Duodenal mucosa (tissue), 2 donors: ENCODE measurements around the gene CMTM7.

Experiments
- H3K27ac ChIP-seq: one replicate; pipeline ENCODE4 v1.7.0; 2013; ENCODE audit warnings: low read depth, low read length
- H3K27me3 ChIP-seq, 2 donors: one replicate each; pipeline ENCODE4 v1.7.0; 2013; ENCODE audit warnings: low read length in 2 of 2, control low read depth in 1 of 2; ENCODE audit not compliant: insufficient read depth in 2 of 2, control insufficient read depth in 1 of 2
- H3K36me3 ChIP-seq, 2 donors: one replicate each; pipeline ENCODE4 v1.7.0; 2013; ENCODE audit warnings: low read length in 2 of 2, control low read depth in 1 of 2; ENCODE audit not compliant: insufficient read depth in 2 of 2, control insufficient read depth in 1 of 2
- H3K4me1 ChIP-seq, 2 donors: one replicate each; pipeline ENCODE4 v1.7.0; 2013; ENCODE audit warnings: low read length in 2 of 2, control low read depth in 1 of 2; ENCODE audit not compliant: insufficient read depth in 2 of 2, control insufficient read depth in 1 of 2
- H3K4me3 ChIP-seq, 2 donors: one replicate each; pipeline ENCODE4 v1.7.0; 2013; ENCODE audit warnings: low read length in 2 of 2, low read depth in 1 of 2
- H3K9ac ChIP-seq, 2 donors: one replicate each; pipeline ENCODE4 v1.7.0; 2013; ENCODE audit warnings: low read length in 2 of 2, low read depth in 1 of 2
- H3K9me3 ChIP-seq, 2 donors: one replicate each; pipeline ENCODE4 v1.7.0; 2013; ENCODE audit warnings: low read length in 2 of 2, control low read depth in 1 of 2; ENCODE audit not compliant: control insufficient read depth in 1 of 2

The CMTM7 gene

GRCh38 chr3:32412887-32413286 lies 21.2 kb downstream of the CMTM7 start:
- Histone ChIP-seq H3K36me3 (no peaks in the 10 kb centered on the region), H3K4me1 (peaks cover 0 to under 1% of the 10 kb centered on the region in 2 donors), H3K27me3 (no peaks in the 10 kb centered on the region), H3K4me3 (no peak overlapping the region), H3K27ac (no peak overlapping the region), H3K9ac (no peak overlapping the region), H3K9me3 (no peaks in the 10 kb centered on the region)

GRCh38 chr3:32413845-32414521 lies 22.3 kb downstream of the CMTM7 start:
- no peaks in the 10 kb centered on the region for H3K9me3 ChIP-seq
- H3K27me3 ChIP-seq, result no peaks in the 10 kb centered on the region
- no peak overlapping the region for H3K27ac ChIP-seq
- H3K9ac ChIP-seq, result no peak overlapping the region
- no peaks in the 10 kb centered on the region for H3K36me3 ChIP-seq
- H3K4me3 ChIP-seq, result no peak overlapping the region
- H3K4me1 ChIP-seq, result no peaks in the 10 kb centered on the region

- H3K9ac ChIP-seq, result no peak overlapping the region
- H3K4me3 ChIP-seq, result no peak overlapping the region
- no peak overlapping the region for H3K27ac ChIP-seq
- H3K27me3 ChIP-seq, result no peaks in the 10 kb centered on the region
- no peaks in the 10 kb centered on the region for H3K36me3 ChIP-seq
- no peaks in the 10 kb centered on the region for H3K9me3 ChIP-seq
- peaks cover 1 to 3% of the 10 kb centered on the region in 2 donors for H3K4me1 ChIP-seq
Measured at GRCh38 chr3:32414522-32415202, 23.0 kb downstream of the CMTM7 start.

GRCh38 chr3:32419742-32420125 lies 28.1 kb downstream of the CMTM7 start:
- Histone ChIP-seq H3K4me1 (peaks cover 39 to 45% of the 10 kb centered on the region in 2 donors), H3K9me3 (no peaks in the 10 kb centered on the region), H3K36me3 (no peaks in the 10 kb centered on the region), H3K9ac (no peak overlapping the region), H3K4me3 (peak overlapping the region in 1 of 2 donors; percentile 3), H3K27ac (no peak overlapping the region), H3K27me3 (no peaks in the 10 kb centered on the region)

- Histone ChIP-seq H3K4me3 (peak overlapping the region in 1 of 2 donors; percentile 3), H3K27me3 (no peaks in the 10 kb centered on the region), H3K27ac (no peak overlapping the region), H3K9ac (no peak overlapping the region), H3K9me3 (no peaks in the 10 kb centered on the region), H3K36me3 (no peaks in the 10 kb centered on the region), H3K4me1 (peaks cover 39 to 45% of the 10 kb centered on the region in 2 donors)
Measured at GRCh38 chr3:32420126-32421038, 28.7 kb downstream of the CMTM7 start.

GRCh38 chr3:32421185-32421584 lies 29.5 kb downstream of the CMTM7 start:
- H3K27me3 ChIP-seq, result no peaks in the 10 kb centered on the region
- no peak overlapping the region for H3K27ac ChIP-seq
- H3K4me1 ChIP-seq, result peaks cover 39 to 45% of the 10 kb centered on the region in 2 donors
- no peaks in the 10 kb centered on the region for H3K9me3 ChIP-seq
- H3K36me3 ChIP-seq, result no peaks in the 10 kb centered on the region
- no peak overlapping the region for H3K4me3 ChIP-seq
- H3K9ac ChIP-seq, result no peak overlapping the region

GRCh38 chr3:32421991-32422859 lies 30.6 kb downstream of the CMTM7 start:
- Histone ChIP-seq H3K4me1 (peaks cover 39 to 45% of the 10 kb centered on the region in 2 donors), H3K27ac (peak overlapping the region; percentile 2), H3K9me3 (no peaks in the 10 kb centered on the region), H3K4me3 (no peak overlapping the region), H3K9ac (no peak overlapping the region), H3K36me3 (no peaks in the 10 kb centered on the region), H3K27me3 (no peaks in the 10 kb centered on the region)

GRCh38 chr3:32422943-32423342 lies 31.3 kb downstream of the CMTM7 start:
- no peak overlapping the region for H3K4me3 ChIP-seq
- H3K27ac ChIP-seq, result no peak overlapping the region
- H3K4me1 ChIP-seq, result peaks cover 40 to 45% of the 10 kb centered on the region in 2 donors
- H3K9me3 ChIP-seq, result no peaks in the 10 kb centered on the region
- no peaks in the 10 kb centered on the region for H3K36me3 ChIP-seq
- no peaks in the 10 kb centered on the region for H3K27me3 ChIP-seq
- no peak overlapping the region for H3K9ac ChIP-seq

- H3K36me3 ChIP-seq, result no peaks in the 10 kb centered on the region
- H3K27ac ChIP-seq, result no peak overlapping the region
- H3K9me3 ChIP-seq, result no peaks in the 10 kb centered on the region
- H3K4me3 ChIP-seq, result no peak overlapping the region
- H3K4me1 ChIP-seq, result peaks cover 43 to 49% of the 10 kb centered on the region in 2 donors
- no peak overlapping the region for H3K9ac ChIP-seq
- H3K27me3 ChIP-seq, result no peaks in the 10 kb centered on the region
Measured at GRCh38 chr3:32423534-32423933, 31.9 kb downstream of the CMTM7 start.
